Measurements from ENCODE around the gene NTN1. TPM values are rescaled to one million over a fixed set of nuclear protein-coding genes. Genes with fewer than 3 reads are reported as not detected.

Gene NTN1
- total RNA-seq, 1 donor from 2014 or later, result 2.5 TPM

DNA sequence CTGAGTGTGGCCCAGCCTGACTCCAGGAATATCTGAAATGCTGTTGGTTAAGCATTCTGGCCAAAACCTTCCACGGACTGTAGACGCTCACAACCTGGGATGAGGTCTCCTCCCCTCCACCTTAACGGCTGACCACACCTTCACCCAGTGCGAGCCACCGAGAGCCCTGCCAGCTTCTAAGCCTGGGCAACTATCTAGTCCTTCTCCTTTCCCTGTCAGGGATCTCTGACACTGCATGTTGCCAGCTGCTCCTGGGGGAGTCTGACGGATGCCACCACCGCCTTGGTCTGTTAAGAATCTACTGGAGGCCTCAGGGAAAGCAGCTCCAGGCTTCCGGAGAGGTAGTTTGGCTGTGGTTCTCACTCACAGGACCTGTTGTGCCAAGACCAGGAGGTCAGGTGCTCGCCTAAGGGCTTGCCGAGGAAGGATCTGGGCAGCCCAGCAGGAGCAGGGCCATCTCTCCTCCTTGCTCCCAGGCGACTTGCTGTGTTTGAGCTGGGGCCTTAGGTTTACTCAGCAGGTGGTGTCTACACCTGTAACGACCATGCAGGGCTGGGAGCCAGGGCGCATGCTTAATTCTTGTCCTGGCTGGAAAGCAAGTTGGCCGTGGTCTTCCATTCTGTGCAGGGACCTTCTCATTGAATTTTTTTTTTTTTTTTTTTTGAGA, 111.8 kb downstream of the NTN1 start:
- Mint-ChIP-seq H3K9me3 (no peaks in the 10 kb centered on the region), H3K4me1 (peaks cover 11% of the 10 kb centered on the region), H3K4me3 (no peak overlapping the region), H3K27ac (no peak overlapping the region), H3K36me3 (no peaks in the 10 kb centered on the region), H3K27me3 (ENCODE audit: low read depth) (peaks cover 23% of the 10 kb centered on the region)
- TF ChIP-seq, protein P1, sequence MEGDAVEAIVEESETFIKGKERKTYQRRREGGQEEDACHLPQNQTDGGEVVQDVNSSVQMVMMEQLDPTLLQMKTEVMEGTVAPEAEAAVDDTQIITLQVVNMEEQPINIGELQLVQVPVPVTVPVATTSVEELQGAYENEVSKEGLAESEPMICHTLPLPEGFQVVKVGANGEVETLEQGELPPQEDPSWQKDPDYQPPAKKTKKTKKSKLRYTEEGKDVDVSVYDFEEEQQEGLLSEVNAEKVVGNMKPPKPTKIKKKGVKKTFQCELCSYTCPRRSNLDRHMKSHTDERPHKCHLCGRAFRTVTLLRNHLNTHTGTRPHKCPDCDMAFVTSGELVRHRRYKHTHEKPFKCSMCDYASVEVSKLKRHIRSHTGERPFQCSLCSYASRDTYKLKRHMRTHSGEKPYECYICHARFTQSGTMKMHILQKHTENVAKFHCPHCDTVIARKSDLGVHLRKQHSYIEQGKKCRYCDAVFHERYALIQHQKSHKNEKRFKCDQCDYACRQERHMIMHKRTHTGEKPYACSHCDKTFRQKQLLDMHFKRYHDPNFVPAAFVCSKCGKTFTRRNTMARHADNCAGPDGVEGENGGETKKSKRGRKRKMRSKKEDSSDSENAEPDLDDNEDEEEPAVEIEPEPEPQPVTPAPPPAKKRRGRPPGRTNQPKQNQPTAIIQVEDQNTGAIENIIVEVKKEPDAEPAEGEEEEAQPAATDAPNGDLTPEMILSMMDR (IDR thresholded peaks at IDR 0.05; ENCODE audit: unreplicated experiment), result no peak
- DNase-seq (ENCODE audit: low spot score in 2 of 2, unreplicated experiment in 2 of 2), result no peak

GRCh38 chr17:9138161-9138717, 116.9 kb downstream of the NTN1 start:
- Mint-ChIP-seq H3K36me3 (no peaks in the 10 kb centered on the region), H3K9me3 (no peaks in the 10 kb centered on the region), H3K4me3 (no peak overlapping the region), H3K27me3 (ENCODE audit: low read depth) (peaks cover 19% of the 10 kb centered on the region), H3K27ac (no peak overlapping the region), H3K4me1 (peaks cover 15% of the 10 kb centered on the region)
- TF ChIP-seq, protein P1 (IDR thresholded peaks at IDR 0.05; ENCODE audit: unreplicated experiment), result no peak
- DNase-seq (ENCODE audit: low spot score in 2 of 2, unreplicated experiment in 2 of 2), result no peak

DNA sequence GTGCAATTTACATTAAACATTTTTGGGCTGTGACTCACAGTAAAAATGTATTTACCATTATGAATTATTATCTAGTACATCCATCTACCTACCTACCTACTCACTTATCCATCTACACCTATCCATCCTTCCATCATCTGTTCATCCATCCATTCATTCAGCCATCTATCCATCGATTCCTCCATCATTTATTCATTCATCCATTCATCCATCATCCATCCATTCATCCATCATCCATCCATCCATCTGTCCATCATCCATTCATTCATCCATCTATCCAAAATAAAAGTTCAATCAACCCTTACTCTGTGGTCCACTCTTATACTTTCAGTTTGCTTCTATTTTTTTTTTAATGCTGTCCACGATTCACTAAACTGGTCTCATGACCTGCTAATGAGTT, 118.4 kb downstream of the NTN1 start:
- H3K9me3 Mint-ChIP-seq, result no peaks in the 10 kb centered on the region
- peaks cover 15% of the 10 kb centered on the region for H3K4me1 Mint-ChIP-seq
- DNase-seq (ENCODE audit: low spot score in 2 of 2, unreplicated experiment in 2 of 2), result no peak
- H3K4me3 Mint-ChIP-seq, result no peak overlapping the region
- no peak overlapping the region for H3K27ac Mint-ChIP-seq
- H3K27me3 Mint-ChIP-seq (ENCODE audit: low read depth), result peaks cover 18% of the 10 kb centered on the region
- TF ChIP-seq, protein P1 (IDR thresholded peaks at IDR 0.05; ENCODE audit: unreplicated experiment), result no peak
- no peaks in the 10 kb centered on the region for H3K36me3 Mint-ChIP-seq

- no peak overlapping the region for H3K4me3 Mint-ChIP-seq
- peaks cover 11% of the 10 kb centered on the region for H3K27me3 Mint-ChIP-seq (ENCODE audit: low read depth)
- TF ChIP-seq, protein P1 (IDR thresholded peaks at IDR 0.05; ENCODE audit: unreplicated experiment), result no peak
- DNase-seq (ENCODE audit: low spot score in 2 of 2, unreplicated experiment in 2 of 2), result peak in 1 of 2 experiments; percentile 74
- peaks cover 15% of the 10 kb centered on the region for H3K4me1 Mint-ChIP-seq
- no peak overlapping the region for H3K27ac Mint-ChIP-seq
- no peaks in the 10 kb centered on the region for H3K36me3 Mint-ChIP-seq
- no peaks in the 10 kb centered on the region for H3K9me3 Mint-ChIP-seq
These were observed 119.5 kb downstream of the NTN1 start for GRCh38 chr17:9140550-9141424.

DNA sequence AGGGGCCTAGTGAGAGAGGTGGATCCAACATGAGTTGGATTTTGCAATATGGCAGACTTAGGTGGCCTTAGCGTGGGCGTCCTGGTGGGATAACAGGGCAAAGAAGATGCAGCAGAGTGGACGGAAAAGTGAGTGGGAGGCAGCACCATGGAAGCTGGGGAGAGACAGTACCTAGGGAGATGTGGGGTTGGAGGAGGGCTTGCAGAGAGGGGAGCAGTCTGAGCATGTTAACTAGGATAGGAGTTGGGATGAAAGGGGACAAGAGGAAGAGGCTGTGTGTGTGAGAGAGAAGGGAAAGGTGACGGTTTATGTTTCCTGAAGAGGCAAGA, 120.1 kb downstream of the NTN1 start:
- no peaks in the 10 kb centered on the region for H3K9me3 Mint-ChIP-seq
- H3K4me3 Mint-ChIP-seq, result no peak overlapping the region
- TF ChIP-seq, protein P1 (IDR thresholded peaks at IDR 0.05; ENCODE audit: unreplicated experiment), result no peak
- peaks cover 17% of the 10 kb centered on the region for H3K4me1 Mint-ChIP-seq
- no peak overlapping the region for H3K27ac Mint-ChIP-seq
- no peak for DNase-seq (ENCODE audit: low spot score in 2 of 2, unreplicated experiment in 2 of 2)
- H3K27me3 Mint-ChIP-seq (ENCODE audit: low read depth), result peaks cover 12% of the 10 kb centered on the region
- no peaks in the 10 kb centered on the region for H3K36me3 Mint-ChIP-seq
